HL-60 (cell line): Measurements from ENCODE around the gene CACNA2D1.

Source experiments
- DNase-seq, 2 experiments: peaks; one replicate each; pipeline ENCODE4 v3.0.0-alpha.2; 2010 to 2020; ENCODE audit warnings: low read depth in 1 of 2, low spot score in 1 of 2
- H3K27ac ChIP-seq: fragments of 250-450 bp; sonication (Bioruptor Pico); replicated peaks from 2 replicates; pipeline ENCODE4 v1.5.1; 2020; ENCODE audit warnings: mild to moderate bottlenecking, moderate library complexity
- H3K27me3 ChIP-seq: fragments of 250-450 bp; sonication (Bioruptor Pico); 2 replicates; pipeline ENCODE4 v1.5.1; 2021; ENCODE audit warnings: mild to moderate bottlenecking, moderate library complexity; ENCODE audit not compliant: insufficient read depth, poor library complexity, severe bottlenecking
- H3K4me3 ChIP-seq: replicated peaks from 2 replicates; pipeline ENCODE4 v1.5.1; 2011; ENCODE audit warnings: mild to moderate bottlenecking, control low read depth, low read length; ENCODE audit not compliant: insufficient read depth
- GABPA ChIP-seq: IDR thresholded peaks from 2 replicates; pipeline ENCODE4 v1.6.1; 2012; ENCODE audit warnings: low read depth
- POLR2AphosphoS5 ChIP-seq: IDR thresholded peaks from 2 replicates; pipeline ENCODE4 v1.6.1; 2012; ENCODE audit warnings: low read depth
- SPI1 ChIP-seq: IDR thresholded peaks from 2 replicates; pipeline ENCODE4 v1.6.1; 2012; ENCODE audit warnings: low read depth, mild to moderate bottlenecking, borderline replicate concordance
- TF ChIP-seq, protein P1 (sequence below): IDR thresholded peaks from one replicate; pipeline ENCODE4 v1.5.1; 2011; ENCODE audit warnings: low read length, control low read depth, inconsistent platforms; ENCODE audit not compliant: insufficient read depth
- TF ChIP-seq, protein P2 (sequence below): IDR thresholded peaks from 2 replicates; pipeline ENCODE4 v1.6.1; 2012; ENCODE audit warnings: low read depth; ENCODE audit not compliant: insufficient replicate concordance

CACNA2D1 gene

DNA sequence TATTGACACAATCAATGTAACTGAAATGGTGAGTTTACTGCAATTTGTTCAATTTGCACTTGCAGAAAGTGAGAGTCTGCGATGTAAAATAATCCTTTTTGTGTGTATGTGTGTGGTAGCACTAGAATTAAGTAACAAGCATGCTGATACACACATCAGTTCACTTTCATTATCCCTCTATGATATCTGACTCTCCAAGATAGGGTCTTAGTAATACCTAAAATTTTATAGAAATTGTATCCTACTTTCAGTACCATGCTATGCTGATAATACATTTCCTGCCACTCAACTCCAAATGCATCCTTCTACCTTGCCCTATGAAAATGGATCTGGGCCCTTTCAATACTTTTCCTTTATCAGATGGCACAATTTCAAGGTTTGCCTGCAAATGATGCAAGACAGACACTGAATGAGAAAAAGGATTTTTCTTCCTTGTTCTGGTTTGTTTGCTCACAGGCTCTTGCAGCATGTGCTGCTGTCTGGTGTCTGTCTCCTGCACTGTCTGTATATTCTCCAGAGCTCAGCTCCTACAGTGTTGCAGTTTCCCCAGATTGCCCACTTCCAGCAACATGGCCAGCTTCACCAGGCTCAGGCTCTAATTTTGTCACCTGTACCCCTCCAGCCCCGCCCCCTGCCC is 375.8 kb downstream of the CACNA2D1 start:
- no peak for DNase-seq
- TF ChIP-seq GABPA (no peak), SPI1 (no peak), POLR2AphosphoS5 (no peak)
- TF ChIP-seq, protein P1, sequence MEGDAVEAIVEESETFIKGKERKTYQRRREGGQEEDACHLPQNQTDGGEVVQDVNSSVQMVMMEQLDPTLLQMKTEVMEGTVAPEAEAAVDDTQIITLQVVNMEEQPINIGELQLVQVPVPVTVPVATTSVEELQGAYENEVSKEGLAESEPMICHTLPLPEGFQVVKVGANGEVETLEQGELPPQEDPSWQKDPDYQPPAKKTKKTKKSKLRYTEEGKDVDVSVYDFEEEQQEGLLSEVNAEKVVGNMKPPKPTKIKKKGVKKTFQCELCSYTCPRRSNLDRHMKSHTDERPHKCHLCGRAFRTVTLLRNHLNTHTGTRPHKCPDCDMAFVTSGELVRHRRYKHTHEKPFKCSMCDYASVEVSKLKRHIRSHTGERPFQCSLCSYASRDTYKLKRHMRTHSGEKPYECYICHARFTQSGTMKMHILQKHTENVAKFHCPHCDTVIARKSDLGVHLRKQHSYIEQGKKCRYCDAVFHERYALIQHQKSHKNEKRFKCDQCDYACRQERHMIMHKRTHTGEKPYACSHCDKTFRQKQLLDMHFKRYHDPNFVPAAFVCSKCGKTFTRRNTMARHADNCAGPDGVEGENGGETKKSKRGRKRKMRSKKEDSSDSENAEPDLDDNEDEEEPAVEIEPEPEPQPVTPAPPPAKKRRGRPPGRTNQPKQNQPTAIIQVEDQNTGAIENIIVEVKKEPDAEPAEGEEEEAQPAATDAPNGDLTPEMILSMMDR: no peak
- TF ChIP-seq, protein P2, sequence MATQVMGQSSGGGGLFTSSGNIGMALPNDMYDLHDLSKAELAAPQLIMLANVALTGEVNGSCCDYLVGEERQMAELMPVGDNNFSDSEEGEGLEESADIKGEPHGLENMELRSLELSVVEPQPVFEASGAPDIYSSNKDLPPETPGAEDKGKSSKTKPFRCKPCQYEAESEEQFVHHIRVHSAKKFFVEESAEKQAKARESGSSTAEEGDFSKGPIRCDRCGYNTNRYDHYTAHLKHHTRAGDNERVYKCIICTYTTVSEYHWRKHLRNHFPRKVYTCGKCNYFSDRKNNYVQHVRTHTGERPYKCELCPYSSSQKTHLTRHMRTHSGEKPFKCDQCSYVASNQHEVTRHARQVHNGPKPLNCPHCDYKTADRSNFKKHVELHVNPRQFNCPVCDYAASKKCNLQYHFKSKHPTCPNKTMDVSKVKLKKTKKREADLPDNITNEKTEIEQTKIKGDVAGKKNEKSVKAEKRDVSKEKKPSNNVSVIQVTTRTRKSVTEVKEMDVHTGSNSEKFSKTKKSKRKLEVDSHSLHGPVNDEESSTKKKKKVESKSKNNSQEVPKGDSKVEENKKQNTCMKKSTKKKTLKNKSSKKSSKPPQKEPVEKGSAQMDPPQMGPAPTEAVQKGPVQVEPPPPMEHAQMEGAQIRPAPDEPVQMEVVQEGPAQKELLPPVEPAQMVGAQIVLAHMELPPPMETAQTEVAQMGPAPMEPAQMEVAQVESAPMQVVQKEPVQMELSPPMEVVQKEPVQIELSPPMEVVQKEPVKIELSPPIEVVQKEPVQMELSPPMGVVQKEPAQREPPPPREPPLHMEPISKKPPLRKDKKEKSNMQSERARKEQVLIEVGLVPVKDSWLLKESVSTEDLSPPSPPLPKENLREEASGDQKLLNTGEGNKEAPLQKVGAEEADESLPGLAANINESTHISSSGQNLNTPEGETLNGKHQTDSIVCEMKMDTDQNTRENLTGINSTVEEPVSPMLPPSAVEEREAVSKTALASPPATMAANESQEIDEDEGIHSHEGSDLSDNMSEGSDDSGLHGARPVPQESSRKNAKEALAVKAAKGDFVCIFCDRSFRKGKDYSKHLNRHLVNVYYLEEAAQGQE: no peak
- H3K27ac ChIP-seq: no peak overlapping the region
- no peak overlapping the region for H3K4me3 ChIP-seq
- peaks cover 2% of the 10 kb centered on the region for H3K27me3 ChIP-seq

DNA sequence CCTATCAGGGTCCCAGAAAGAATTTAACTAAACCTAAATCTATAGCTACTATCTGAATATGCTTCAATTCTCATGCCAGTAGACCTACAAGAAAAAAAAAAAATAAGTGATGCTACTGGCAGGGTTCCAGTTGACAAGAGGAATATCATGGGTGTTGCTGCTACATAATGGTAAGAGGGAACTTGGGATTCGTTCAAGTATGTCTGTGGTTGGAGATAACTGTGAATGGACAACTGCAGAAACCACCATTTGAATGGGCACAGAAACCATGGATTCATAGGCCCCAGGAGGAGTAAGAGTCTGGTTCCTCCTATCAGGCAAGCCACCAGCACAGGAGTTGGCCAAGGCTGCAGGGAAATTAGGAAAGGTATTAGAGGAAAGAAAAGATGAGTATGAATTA is 386.1 kb downstream of the CACNA2D1 start:
- Histone ChIP-seq H3K4me3 (no peak overlapping the region), H3K27ac (no peak overlapping the region), H3K27me3 (no peaks in the 10 kb centered on the region)
- DNase-seq: no peak
- TF ChIP-seq, protein P2: no peak
- TF ChIP-seq POLR2AphosphoS5: no peak

DNA sequence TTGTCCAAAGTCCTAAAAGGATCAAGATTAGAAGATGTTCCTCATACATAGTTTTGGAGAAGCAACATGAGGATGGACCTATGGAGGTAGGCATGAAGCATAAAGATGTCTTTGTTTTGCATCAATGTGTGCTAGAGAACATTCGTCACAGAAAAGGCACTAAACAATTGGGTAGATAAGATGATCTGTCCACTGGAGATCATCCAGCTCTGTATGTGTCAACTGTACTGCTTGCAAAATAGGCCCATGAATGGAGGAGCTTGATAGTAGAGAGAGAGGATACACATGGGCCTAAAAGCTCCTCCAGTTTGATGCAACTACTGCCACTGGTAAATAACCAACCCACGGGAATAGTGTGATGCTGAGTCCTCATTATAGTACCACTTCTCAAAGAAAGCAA is 387.3 kb downstream of the CACNA2D1 start:
- TF ChIP-seq GABPA (no peak), SPI1 (no peak)
- TF ChIP-seq, protein P1: no peak
- TF ChIP-seq, protein P2: no peak
- no peaks in the 10 kb centered on the region for H3K27me3 ChIP-seq
- DNase-seq: no peak
- H3K4me3 ChIP-seq: no peak overlapping the region
- H3K27ac ChIP-seq: no peak overlapping the region
